Measurements from ENCODE around the gene LUC7L2.

The LUC7L2 gene

GRCh38 chr7:139357729-139358506 lies 1.8 kb upstream of the LUC7L2 start:
- peak; percentile 35 for DNase-seq (ENCODE audit: low spot score)

- peak; percentile 85 for DNase-seq (ENCODE audit: low spot score)
Observed at GRCh38 chr7:139358541-139359365, 941 bp upstream of the LUC7L2 start.

GRCh38 chr7:139360210-139360947 lies 685 bp downstream of the LUC7L2 start:
- peak; percentile 98 for DNase-seq (ENCODE audit: low spot score)

GRCh38 chr7:139360948-139361307 lies 1.2 kb downstream of the LUC7L2 start:
- no peak for DNase-seq (ENCODE audit: low spot score)

GRCh38 chr7:139361523-139361922 lies 1.8 kb downstream of the LUC7L2 start:
- DNase-seq (ENCODE audit: low spot score) = no peak

GRCh38 chr7:139362302-139362701 lies 2.6 kb downstream of the LUC7L2 start:
- DNase-seq (ENCODE audit: low spot score) = peak; percentile 70

- no peak for DNase-seq (ENCODE audit: low spot score)
Observed at GRCh38 chr7:139362981-139363380, 3.3 kb downstream of the LUC7L2 start.

- no peak for DNase-seq (ENCODE audit: low spot score)
Observed at GRCh38 chr7:139365336-139365735, 5.6 kb downstream of the LUC7L2 start.

GRCh38 chr7:139366400-139366799 lies 6.7 kb downstream of the LUC7L2 start:
- DNase-seq (ENCODE audit: low spot score) = no peak

- no peak for DNase-seq (ENCODE audit: low spot score)
Observed at GRCh38 chr7:139367438-139368155, 7.9 kb downstream of the LUC7L2 start.

GRCh38 chr7:139370301-139370942 lies 10.7 kb downstream of the LUC7L2 start:
- DNase-seq (ENCODE audit: low spot score) = no peak

GRCh38 chr7:139370943-139371313 lies 11.2 kb downstream of the LUC7L2 start:
- DNase-seq (ENCODE audit: low spot score) = no peak

GRCh38 chr7:139374246-139374645 lies 14.6 kb downstream of the LUC7L2 start:
- DNase-seq (ENCODE audit: low spot score) = no peak

GRCh38 chr7:139382439-139382838 lies 22.7 kb downstream of the LUC7L2 start:
- no peak for DNase-seq (ENCODE audit: low spot score)

- DNase-seq (ENCODE audit: low spot score) = no peak
Observed at GRCh38 chr7:139384611-139385010, 24.9 kb downstream of the LUC7L2 start.

GRCh38 chr7:139387594-139387993 lies 27.9 kb downstream of the LUC7L2 start:
- no peak for DNase-seq (ENCODE audit: low spot score)

- DNase-seq (ENCODE audit: low spot score) = no peak
Observed at GRCh38 chr7:139389091-139389490, 29.4 kb downstream of the LUC7L2 start.

- no peak for DNase-seq (ENCODE audit: low spot score)
Observed at GRCh38 chr7:139389774-139390173, 30.1 kb downstream of the LUC7L2 start.

GRCh38 chr7:139393621-139394211 lies 34.0 kb downstream of the LUC7L2 start:
- DNase-seq (ENCODE audit: low spot score) = peak; percentile 33

GRCh38 chr7:139394540-139394939 lies 34.8 kb downstream of the LUC7L2 start:
- DNase-seq (ENCODE audit: low spot score) = no peak

GRCh38 chr7:139396323-139396951 lies 36.7 kb downstream of the LUC7L2 start:
- no peak for DNase-seq (ENCODE audit: low spot score)
